A549 (cell line): ENCODE data around the gene FRMD4A.

Experiments
- CHD4 ChIP-seq: fragments of 200-600 bp; sonication (generic); IDR thresholded peaks from 2 replicates; pipeline ENCODE4 v1.6.1; 2016; ENCODE audit warnings: antibody characterized with exemption, mild to moderate bottlenecking, borderline replicate concordance
- EP300 ChIP-seq, 2 experiments: fragments of >200 bp; sonication (Bioruptor Twin); formaldehyde crosslinking; IDR thresholded peaks; 2 replicates in 1 of 2; 3 replicates in 1 of 2; pipeline ENCODE4 v1.6.1; 2016 to 2017
- HDAC2 ChIP-seq: fragments of 200-600 bp; sonication (generic); IDR thresholded peaks from 2 replicates; pipeline ENCODE4 v1.6.1; 2016
- NFE2L2 ChIP-seq: fragments of 150-350 bp; conservative IDR thresholded peaks from 2 replicates; pipeline ENCODE4 v1.6.1; 2014; ENCODE audit warnings: low read length
- POLR2A ChIP-seq: IDR thresholded peaks from 2 replicates; pipeline ENCODE4 v1.6.1; 2012; ENCODE audit warnings: mild to moderate bottlenecking, low read length
- RAD21 ChIP-seq, 2 experiments: fragments of >200 bp in 1 of 2; sonication (Bioruptor Twin) in 1 of 2; formaldehyde crosslinking in 1 of 2; IDR thresholded peaks in 1 of 2; conservative IDR thresholded peaks in 1 of 2; 2 replicates in 1 of 2; 3 replicates in 1 of 2; pipeline ENCODE4 v1.6.1; 2012 to 2018; ENCODE audit warnings: inconsistent platforms in 1 of 2
- RARB ChIP-seq: fragments of 250-450 bp; sonication (Bioruptor Pico); IDR thresholded peaks from 2 replicates; pipeline ENCODE4 v1.8.0; 2021; ENCODE audit warnings: mild to moderate bottlenecking, moderate library complexity
- TF ChIP-seq, protein P1 (sequence below): IDR thresholded peaks from 2 replicates; pipeline ENCODE4 v1.6.1; 2012
- TF ChIP-seq, protein P2 (sequence below): fragments of >200 bp; sonication (Bioruptor Twin); formaldehyde crosslinking; IDR thresholded peaks from 3 replicates; pipeline ENCODE4 v1.5.1; 2016
- TF ChIP-seq, protein P3 (sequence below): IDR thresholded peaks from 2 replicates; pipeline ENCODE4 v1.6.1; 2012
- TF ChIP-seq, protein P4 (sequence below): fragments of 250-450 bp; sonication (Bioruptor Pico); IDR thresholded peaks from 2 replicates; pipeline ENCODE4 v1.5.0; 2021; ENCODE audit warnings: mild to moderate bottlenecking, moderate library complexity, borderline replicate concordance

DNA sequence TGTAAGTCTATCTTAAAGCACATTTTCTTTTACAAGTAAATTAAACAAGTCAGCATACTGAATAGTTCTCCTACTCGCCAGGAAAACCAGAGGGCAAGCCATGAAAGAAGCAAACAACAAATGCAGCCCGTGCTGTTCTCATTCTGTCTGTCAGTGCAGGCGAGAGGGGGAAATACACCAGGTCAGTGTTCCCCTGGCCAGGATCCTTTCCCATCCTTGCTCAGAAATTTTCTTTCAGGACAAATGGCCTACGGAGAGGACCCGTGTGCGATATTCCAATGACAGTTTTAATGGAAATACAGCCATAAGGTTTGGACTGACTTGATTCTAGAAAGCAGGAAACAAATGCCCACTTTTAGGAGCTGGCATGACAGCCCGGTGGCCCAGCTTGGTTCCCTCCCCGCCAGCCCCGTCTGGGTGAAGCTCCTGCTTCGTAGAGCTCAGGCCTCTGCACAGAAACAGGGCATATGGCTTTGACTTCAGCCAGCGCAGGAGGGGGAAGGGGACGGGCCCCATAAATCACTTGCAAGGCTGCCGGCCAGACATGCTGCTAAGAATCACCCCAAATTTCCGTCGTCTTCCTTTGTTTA is 67.8 kb downstream of the FRMD4A start:
- TF ChIP-seq, protein P1, sequence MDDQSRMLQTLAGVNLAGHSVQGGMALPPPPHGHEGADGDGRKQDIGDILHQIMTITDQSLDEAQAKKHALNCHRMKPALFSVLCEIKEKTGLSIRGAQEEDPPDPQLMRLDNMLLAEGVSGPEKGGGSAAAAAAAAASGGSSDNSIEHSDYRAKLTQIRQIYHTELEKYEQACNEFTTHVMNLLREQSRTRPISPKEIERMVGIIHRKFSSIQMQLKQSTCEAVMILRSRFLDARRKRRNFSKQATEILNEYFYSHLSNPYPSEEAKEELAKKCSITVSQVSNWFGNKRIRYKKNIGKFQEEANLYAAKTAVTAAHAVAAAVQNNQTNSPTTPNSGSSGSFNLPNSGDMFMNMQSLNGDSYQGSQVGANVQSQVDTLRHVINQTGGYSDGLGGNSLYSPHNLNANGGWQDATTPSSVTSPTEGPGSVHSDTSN, result no peak
- TF ChIP-seq, protein P2, sequence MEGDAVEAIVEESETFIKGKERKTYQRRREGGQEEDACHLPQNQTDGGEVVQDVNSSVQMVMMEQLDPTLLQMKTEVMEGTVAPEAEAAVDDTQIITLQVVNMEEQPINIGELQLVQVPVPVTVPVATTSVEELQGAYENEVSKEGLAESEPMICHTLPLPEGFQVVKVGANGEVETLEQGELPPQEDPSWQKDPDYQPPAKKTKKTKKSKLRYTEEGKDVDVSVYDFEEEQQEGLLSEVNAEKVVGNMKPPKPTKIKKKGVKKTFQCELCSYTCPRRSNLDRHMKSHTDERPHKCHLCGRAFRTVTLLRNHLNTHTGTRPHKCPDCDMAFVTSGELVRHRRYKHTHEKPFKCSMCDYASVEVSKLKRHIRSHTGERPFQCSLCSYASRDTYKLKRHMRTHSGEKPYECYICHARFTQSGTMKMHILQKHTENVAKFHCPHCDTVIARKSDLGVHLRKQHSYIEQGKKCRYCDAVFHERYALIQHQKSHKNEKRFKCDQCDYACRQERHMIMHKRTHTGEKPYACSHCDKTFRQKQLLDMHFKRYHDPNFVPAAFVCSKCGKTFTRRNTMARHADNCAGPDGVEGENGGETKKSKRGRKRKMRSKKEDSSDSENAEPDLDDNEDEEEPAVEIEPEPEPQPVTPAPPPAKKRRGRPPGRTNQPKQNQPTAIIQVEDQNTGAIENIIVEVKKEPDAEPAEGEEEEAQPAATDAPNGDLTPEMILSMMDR, result no peak
- no peak for TF ChIP-seq EP300 (IDR thresholded peaks at IDR 0.05)
- no peak for TF ChIP-seq POLR2A
- no peak for TF ChIP-seq HDAC2
- TF ChIP-seq, protein P3, sequence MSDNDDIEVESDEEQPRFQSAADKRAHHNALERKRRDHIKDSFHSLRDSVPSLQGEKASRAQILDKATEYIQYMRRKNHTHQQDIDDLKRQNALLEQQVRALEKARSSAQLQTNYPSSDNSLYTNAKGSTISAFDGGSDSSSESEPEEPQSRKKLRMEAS, result no peak
- TF ChIP-seq CHD4, result no peak
- no peak for TF ChIP-seq RAD21 (conservative IDR thresholded peaks at IDR 0.05 in 1 of 2, IDR thresholded peaks at IDR 0.05 in 1 of 2)
- TF ChIP-seq RARB (CRISPR knock-in tag), result no peak
- TF ChIP-seq, protein P4, sequence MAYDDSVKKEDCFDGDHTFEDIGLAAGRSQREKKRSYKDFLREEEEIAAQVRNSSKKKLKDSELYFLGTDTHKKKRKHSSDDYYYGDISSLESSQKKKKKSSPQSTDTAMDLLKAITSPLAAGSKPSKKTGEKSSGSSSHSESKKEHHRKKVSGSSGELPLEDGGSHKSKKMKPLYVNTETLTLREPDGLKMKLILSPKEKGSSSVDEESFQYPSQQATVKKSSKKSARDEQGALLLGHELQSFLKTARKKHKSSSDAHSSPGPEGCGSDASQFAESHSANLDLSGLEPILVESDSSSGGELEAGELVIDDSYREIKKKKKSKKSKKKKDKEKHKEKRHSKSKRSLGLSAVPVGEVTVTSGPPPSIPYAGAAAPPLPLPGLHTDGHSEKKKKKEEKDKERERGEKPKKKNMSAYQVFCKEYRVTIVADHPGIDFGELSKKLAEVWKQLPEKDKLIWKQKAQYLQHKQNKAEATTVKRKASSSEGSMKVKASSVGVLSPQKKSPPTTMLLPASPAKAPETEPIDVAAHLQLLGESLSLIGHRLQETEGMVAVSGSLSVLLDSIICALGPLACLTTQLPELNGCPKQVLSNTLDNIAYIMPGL (CRISPR knock-in tag), result no peak
- TF ChIP-seq NFE2L2, result no peak
